RKO (cell line): ENCODE results near the gene A1BG.
A peak's percentile ranks its signal among the peaks of the same experiment; 100 is the strongest.

Experiments used
- DNase-seq: peaks from one replicate; pipeline ENCODE4 v3.0.0-alpha.2; 2016; ENCODE audit warnings: low spot score

The A1BG gene

DNA sequence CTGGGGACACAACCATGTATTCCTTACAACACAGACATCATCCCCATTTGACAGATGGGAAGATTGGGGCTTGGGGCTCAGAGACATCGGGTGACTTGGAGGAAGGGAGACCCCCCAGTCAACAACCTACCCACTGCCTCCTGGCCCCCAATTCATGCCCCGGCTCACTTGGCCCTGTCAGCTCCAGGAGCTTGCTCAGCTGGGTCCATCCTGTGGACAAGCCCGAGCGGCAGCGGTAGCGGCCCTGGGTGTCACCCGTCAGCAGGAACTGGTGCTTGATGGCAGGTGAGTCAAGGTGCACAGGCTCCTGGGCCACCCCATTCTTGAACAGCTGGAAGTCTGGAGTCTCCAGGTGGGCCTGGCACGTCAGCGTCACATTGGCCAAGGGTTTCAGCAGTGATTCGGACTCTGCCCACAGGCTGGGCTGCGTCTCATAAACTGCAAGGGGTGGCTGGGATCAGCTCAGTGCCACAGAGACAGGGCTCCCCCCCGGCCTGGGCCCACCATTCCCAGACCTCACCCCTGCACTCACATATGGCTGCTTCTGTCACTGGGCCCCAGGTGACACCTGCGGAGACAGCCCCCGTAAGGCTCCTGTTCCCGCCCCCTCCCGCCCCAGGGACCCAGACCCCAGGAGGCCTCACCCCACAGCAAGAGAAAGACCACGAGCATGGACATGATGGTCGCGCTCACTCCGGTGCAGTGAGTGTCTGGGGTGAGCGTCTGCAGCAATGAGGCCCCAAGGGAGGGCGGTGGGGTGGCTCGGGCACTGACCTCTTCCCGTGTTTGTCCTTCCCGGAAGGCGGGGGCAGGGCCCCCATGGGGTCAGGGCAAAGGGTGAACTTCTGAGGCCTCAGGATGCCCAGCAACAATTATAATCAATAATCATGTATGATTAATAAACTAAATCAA is at the start of gene A1BG:
TSS of gene A1BG (minus strand) at position 733 of the 912 bp plus-strand sequence. CDS start at position 678, 55 bp downstream.
- no peak for DNase-seq

- no peak for DNase-seq
Measured at GRCh38 chr19:58401840-58402421, 48.6 kb upstream of the A1BG start.

DNA sequence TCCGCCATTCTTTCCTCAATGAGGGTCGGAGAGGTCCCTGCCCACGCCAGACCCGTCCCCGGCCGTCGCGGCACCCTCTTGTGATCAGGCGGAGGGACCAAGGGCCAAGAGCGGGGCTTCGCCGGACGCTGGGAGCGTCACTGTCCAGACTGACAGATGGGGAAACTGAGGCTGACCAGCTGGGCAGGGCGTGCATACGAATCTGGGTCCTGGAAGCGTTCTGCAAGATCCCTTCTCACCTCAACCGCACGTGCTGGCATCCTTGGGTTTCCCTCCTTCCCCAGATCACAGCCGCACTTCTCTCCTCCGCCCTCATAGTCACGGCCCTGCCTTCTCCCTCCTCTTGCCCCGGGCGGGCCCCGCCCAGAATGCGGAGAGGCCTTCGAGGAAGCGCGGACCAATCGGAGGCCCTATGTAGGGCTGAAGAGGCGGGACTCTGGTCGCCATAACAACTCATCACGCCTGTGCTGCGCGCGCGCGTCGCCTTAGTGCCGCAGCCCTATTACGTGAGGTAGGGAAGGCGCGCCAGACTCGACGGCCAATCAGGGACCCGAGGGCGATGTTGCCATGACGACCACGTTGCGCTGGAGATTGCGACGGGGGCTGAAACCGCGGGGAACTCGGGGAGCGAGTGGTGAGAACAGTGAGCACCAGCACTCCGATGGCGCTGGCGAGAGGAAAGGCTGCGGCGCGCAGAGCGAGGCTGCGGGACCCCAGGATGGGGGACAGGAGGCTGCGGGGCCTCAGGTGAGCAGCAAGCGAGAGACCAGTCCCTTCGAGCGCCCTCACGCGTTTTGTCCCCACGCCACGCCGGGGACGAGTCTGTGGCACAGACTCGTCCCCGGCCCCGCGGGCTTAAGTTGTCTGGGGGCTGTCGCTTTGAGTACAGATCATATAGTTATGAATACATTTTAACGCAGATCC is 47.9 kb upstream of the A1BG start:
- DNase-seq, result peak; percentile 99

DNA sequence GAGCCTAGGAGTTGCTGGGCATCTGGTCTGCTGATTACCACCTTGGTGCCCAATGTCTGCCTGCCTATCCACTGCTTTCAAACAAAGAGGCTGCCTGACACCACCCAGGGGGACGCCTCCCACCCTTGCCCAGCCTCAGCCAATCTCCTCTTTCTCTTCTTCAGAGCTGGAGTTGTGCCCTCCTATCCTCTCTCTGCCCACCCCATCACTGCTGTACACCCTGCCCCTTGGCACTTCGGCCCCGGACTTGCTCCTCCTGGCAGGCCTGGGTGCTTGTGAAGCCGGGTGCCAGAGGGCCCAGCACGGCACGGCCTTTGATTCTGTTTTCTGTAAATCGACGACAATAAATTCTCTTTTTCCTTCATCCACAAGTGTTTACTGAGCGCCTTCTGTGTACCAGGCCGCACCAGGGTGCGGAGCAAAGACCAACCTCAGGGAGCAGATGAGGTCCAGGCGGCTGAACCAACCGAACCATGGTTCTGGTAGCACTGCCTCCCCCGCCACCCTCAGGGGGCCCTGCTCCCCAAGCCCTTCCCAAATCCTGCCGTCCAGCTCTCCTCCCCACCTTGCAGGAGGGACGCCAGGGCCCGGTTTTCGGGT is 47.1 kb upstream of the A1BG start:
- DNase-seq, result no peak

GRCh38 chr19:58399903-58400302 is 46.6 kb upstream of the A1BG start:
- no peak for DNase-seq

- no peak for DNase-seq
Measured at GRCh38 chr19:58398545-58398944, 45.3 kb upstream of the A1BG start.

DNA sequence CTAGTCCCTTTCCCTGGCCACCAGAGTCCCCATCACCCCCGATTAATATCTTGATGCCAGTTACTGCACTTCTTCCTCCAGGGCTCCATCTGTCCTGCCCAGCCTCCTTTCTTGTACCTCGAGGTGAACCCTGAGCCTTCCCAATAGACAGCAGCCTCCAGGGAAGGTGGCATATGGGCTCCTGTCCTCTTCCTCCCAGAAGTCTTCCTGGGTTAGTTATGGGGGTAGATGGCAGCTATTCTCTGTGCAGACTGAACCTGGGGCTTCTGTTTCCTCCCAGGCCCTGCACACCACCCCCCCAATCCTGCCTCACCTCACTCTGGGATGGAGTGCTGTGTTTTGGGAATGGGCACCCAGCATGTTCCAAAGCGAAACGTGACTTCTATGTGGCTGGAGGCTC is 44.8 kb upstream of the A1BG start:
- DNase-seq, result no peak

DNA sequence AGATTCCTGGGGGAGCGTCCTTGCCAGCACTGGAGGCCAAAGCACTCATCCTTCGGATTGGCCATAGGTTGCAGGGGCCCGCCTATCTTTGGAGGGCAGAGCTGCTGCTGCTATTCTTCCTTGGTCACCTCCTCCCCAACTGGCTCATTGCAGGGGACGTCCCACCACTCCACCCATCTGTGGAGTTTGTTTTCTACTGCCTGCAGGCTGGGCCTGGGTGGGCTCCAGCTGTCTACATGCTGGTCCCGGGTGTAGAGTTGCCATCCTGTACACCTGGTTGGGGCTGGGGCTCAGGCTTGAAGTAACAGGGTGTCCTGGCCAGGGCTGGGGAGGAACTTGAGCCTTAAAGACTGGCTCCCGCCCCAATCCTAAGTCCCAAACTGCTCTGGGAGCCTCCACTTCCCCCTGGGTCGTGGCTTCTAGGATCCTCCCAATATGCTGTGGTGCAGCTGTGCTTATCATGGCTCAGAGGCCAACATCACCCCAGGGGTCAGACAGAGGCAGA is 44.3 kb upstream of the A1BG start:
- no peak for DNase-seq

- DNase-seq, result no peak
Measured at GRCh38 chr19:58396691-58397532, 43.6 kb upstream of the A1BG start.

DNA sequence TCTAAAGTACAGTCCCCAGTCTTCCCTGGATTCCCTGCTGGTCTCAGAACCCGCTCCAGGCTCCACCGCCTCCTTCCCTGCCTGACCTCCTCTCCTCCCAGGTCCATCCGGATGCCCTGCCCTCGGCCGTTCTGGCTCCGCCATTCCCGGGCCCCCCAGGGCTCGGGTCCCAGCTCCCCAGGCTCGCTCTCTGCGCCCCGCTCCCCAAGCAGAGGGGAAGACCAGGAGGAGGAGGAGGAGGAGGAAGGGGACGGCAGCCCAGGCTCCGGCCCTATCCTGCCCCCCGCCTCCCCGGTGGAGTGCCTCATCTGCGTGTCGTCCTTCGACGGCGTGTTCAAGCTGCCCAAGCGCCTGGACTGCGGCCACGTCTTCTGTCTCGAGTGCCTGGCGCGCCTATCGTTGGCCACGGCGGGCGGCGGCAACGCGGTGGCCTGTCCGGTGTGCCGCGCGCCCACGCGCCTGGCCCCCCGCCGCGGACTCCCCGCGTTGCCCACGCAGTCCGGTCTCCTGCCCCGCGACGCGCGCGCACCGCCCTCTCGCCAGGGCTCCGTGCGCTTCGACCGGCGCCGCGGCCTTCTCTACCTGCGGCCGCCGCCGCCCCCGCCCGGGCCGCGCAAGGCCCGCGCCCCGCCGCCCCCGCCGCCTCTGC is 42.8 kb upstream of the A1BG start:
- no peak for DNase-seq

DNA sequence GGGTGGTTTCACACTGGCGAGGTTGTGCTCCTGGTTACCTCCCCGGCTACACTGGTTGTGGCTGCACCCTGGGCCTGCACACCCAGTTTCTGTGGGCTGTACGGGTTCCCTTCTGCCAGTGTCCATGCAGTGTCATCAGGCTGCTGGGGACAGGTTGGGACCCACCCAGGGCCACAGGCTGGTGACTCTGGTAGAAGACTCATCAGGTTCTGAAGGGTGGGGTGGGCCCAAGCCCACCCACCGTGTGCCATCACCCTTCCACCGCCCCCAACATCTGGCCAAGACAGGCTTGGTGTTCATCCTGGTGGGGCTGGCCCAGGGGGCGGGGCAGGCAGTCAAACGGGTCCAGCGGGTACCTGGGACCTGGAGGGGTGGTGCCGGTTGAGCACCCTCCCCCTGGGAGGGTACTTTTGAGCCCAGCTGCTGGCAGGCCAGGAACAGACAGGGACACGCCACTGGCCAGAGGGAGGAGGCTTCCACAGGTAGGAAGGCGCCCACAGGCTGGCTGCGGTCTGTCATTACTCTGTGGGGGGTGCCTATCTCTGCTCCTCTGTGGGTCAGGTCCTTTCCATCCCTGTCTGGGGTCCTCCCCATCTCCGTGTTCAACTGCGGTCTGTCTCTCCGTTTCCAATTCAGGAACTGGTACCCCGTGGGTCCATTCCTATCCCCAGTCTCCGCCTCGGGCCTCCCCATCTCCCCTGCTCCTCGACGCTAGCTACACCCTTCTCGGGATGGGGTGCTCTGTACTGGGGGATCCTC is 42.1 kb upstream of the A1BG start, which contains the start of gene RNF225:
TSS of gene RNF225 (plus strand) at position 437 of the 759 bp plus-strand sequence. CDS start 434 bp downstream, outside the sequence.
- DNase-seq, result no peak

- DNase-seq, result no peak
Measured at GRCh38 chr19:58394821-58395219, 41.5 kb upstream of the A1BG start.

DNA sequence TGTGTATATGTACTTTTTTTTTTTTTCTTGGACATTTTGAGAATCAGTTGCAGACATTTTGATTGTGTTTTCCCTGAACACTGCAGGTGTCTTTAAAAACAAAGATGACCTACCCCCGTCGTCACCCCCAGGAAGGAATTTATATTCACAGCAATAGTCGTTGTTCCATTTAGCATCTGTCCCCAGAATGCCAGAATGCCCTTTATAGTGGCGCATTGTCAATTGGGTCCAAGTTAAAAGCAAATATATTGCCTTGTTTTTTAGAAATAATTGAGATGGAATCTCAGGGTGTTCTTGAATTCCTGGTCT is 40.4 kb upstream of the A1BG start:
- DNase-seq, result no peak

DNA sequence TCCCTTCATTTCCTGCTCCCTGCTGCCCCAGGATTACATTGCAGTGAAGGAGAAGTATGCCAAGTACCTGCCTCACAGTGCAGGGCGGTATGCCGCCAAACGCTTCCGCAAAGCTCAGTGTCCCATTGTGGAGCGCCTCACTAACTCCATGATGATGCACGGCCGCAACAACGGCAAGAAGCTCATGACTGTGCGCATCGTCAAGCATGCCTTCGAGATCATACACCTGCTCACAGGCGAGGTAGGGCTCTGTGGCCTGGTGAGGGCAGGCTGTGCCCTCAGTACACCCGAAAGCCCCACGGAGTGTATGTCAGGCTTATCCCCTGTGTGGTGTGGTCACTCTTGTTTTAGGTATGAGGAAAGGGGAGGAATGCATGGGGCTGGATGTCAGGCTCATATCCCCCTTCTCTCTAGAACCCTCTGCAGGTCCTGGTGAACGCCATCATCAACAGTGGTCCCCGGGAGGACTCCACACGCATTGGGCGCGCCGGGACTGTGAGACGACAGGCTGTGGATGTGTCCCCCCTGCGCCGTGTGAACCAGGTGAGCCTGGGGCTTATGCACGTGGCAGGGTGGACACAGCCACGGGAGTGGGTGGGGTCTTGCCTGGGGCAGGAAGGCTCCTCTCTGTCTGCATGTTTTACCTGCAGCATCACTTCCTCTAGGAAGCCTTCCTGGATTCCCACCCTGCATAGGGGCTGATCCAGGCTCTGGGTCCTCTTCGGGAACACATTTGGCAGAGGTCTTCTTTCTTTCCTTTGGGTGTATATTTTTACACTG is 39.8 kb upstream of the A1BG start:
- DNase-seq, result no peak

DNA sequence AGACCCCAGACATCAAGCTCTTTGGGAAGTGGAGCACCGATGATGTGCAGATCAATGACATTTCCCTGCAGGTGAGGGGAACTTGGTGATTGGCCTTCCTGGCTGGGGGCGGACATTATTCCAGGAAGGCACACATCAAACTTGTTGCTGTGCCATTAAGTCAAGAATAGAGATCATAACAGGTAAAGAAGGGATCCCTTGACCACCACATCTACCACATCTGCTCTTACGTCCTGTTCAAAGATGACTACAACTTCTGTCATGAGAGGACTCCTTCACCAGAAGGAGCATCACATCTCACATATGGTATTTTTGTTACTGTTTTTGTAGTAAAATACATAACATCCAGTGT is 34.9 kb upstream of the A1BG start:
- DNase-seq, result no peak

DNA sequence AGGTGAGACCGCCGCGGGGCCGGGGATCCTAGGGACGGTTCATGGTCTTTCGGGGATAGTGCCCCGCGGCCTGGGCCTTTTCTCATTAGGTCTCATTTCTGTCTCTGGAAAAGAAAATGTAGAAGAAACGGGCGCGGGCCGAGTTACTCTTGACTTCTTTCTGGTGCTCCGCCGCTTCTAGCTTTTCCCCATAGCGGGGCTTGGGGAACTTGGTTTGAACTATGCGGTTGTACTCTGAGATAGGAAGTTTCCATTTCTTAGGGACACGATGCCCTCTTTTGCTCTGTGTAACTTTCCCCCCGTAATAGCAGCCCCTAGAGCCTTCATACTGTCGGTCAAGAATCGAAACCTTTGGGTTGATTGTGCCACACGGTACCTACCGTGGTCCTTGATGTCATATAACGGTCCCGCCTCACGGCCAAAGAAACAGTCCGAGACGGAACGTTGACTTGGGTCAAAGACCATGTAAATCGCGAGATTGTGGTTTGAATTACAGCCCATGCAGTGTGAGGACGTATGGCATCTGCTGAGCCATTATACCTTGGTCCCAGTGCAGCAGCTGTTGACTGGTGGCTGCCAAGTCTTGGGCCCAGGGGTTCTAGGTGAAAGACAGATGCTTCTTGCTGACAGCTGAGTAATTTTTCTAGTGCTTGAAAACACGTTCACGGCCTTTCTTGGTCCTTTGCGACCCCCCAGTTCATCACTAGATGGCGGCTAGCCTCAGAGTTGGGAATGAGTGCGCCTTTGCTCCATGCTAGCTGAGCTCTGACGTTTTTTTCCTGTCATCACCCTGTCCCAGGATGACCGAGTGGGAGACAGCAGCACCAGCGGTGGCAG is 34.3 kb upstream of the A1BG start:
- peak; percentile 78 for DNase-seq

- peak; percentile 100 for DNase-seq
Measured at GRCh38 chr19:58386576-58387337, 33.5 kb upstream of the A1BG start, which contains the start of gene RPS5. Gene RPS5 (plus strand): TSS chr19:58387269. CDS start chr19:58388138, 869 bp downstream.
